Spleen (tissue), 11 donors: ENCODE data around the gene PLA2G4B. TPM values are rescaled to one million over a fixed set of nuclear protein-coding genes. Genes with fewer than 3 reads are reported as not detected.

Source experiments
- DNase-seq: peaks from one replicate; pipeline ENCODE4 v3.0.0-alpha.2; 2020
- H3K27ac ChIP-seq, 8 donors: fragments of 200-600 bp; sonication (generic) in 7 of 8; 1 replicate in 4 of 8; 2 replicates in 4 of 8; pipeline versions ENCODE4 v1.5.0 to v1.8.0; 2016 to 2021; ENCODE audit warnings: inconsistent platforms in 4 of 8, mild to moderate bottlenecking in 4 of 8, moderate library complexity in 1 of 8
- H3K27me3 ChIP-seq, 7 donors: fragments of 200-600 bp; sonication (generic) in 6 of 7; replicated peaks in 1 of 7; 1 replicate in 4 of 7; 2 replicates in 3 of 7; pipeline versions ENCODE4 v1.5.0 to v1.8.0; 2016 to 2021; ENCODE audit warnings: inconsistent platforms in 3 of 7, mild to moderate bottlenecking in 1 of 7
- H3K36me3 ChIP-seq, 6 donors: fragments of 200-600 bp; sonication (generic) in 5 of 6; 1 replicate in 4 of 6; 2 replicates in 2 of 6; pipeline versions ENCODE4 v1.5.0 to v1.8.0; 2016 to 2021; ENCODE audit warnings: inconsistent platforms in 2 of 6
- H3K4me1 ChIP-seq, 6 donors: fragments of 200-600 bp; sonication (generic) in 5 of 6; 1 replicate in 3 of 6; 2 replicates in 3 of 6; pipeline versions ENCODE4 v1.5.0 to v1.8.0; 2016 to 2021; ENCODE audit warnings: inconsistent platforms in 3 of 6
- H3K4me3 ChIP-seq, 8 donors: fragments of 200-600 bp; sonication (generic) in 7 of 8; 1 replicate in 4 of 8; 2 replicates in 4 of 8; pipeline versions ENCODE4 v1.5.0 to v1.8.0; 2016 to 2021; ENCODE audit warnings: inconsistent platforms in 4 of 8, mild to moderate bottlenecking in 4 of 8, moderate library complexity in 2 of 8
- H3K9me3 ChIP-seq, 8 donors: fragments of 200-600 bp; sonication (generic) in 7 of 8; 1 replicate in 4 of 8; 2 replicates in 4 of 8; pipeline versions ENCODE4 v1.5.0 to v1.8.0; 2016 to 2021; ENCODE audit warnings: inconsistent platforms in 4 of 8
- POLR2A ChIP-seq, 3 donors: fragments of 450-650 bp; IDR thresholded peaks; one replicate each; pipeline ENCODE4 v1.5.1; 2017; ENCODE audit warnings: antibody characterized with exemption in 3 of 3, mild to moderate bottlenecking in 1 of 3
- POLR2AphosphoS5 ChIP-seq, 3 donors: sonication (generic); formaldehyde crosslinking; IDR thresholded peaks; one replicate each; pipeline ENCODE4 v1.5.1; 2017; ENCODE audit warnings: antibody characterized with exemption in 3 of 3
- WGBS, 5 donors: extraction: QIAGEN DNeasy Blood & Tissue Kit in 3 of 5; methylation state at CpG; one replicate each; pipeline versions ENCODE4 v1.1.5 to v1.1.7; 2013 to 2018; 5-methylcytosine and 5-hydroxymethylcytosine counted together
- intact Hi-C: fragments of 100-400 bp; cut with DNase I; formaldehyde crosslinking; loops from one replicate; pipeline ENCODE4 v1.15.0; 2023; ENCODE audit warnings: low total_unique reads
- polyA plus RNA-seq, 3 donors: library from polyadenylated mRNA; stranded (reverse); fragments of 200-250 nt; gene quantifications; one replicate each; pipeline ENCODE4 v1.2.1, GENCODE V29; 2013
- total RNA-seq, 7 donors: library from RNA; depleted of rRNA in 3 of 7; stranded (reverse); fragments of >200 nt in 3 of 7; fragmentation: NEBNext Ultra II Directional in 4 of 7; extraction: Animal tissue kit (Norgen Biotek cat#: 25700) in 4 of 7; gene quantifications; one replicate each; pipeline versions ENCODE4 v1.1.0 to v1.2.1, GENCODE V29; 2016 to 2021
- TF ChIP-seq, protein P1 (sequence below), 11 experiments: fragments of 200-600 bp in 7 of 11; fragments of 450-650 bp in 4 of 11; sonication (generic) in 4 of 11; IDR thresholded peaks in 8 of 11; conservative IDR thresholded peaks in 3 of 11; 1 replicate in 7 of 11; 2 replicates in 4 of 11; pipeline versions ENCODE4 v1.4.0 to v1.8.0; 2016 to 2021; ENCODE audit warnings: antibody characterized with exemption in 11 of 11, inconsistent platforms in 4 of 11, mild to moderate bottlenecking in 1 of 11
- donor health status: healthy with polysubstance abuse.
- donor health status: DM: no; HTN: no; CAD: no; lungs with moderate emphysema.
- donor health status: DM: no; HTN: no; CAD: no.
- donor health status: Bipolar disorder and iron deficiency.
- donor health status: healthy.
- donor health status: DM: no; HTN: no; CAD: no.
- donor health status: DM: yes; HTN: yes; CAD: no.

The PLA2G4B gene
- total and polyA plus RNA-seq, 10 donors = 4.0 to 20.8 (median 11.8) TPM

DNA sequence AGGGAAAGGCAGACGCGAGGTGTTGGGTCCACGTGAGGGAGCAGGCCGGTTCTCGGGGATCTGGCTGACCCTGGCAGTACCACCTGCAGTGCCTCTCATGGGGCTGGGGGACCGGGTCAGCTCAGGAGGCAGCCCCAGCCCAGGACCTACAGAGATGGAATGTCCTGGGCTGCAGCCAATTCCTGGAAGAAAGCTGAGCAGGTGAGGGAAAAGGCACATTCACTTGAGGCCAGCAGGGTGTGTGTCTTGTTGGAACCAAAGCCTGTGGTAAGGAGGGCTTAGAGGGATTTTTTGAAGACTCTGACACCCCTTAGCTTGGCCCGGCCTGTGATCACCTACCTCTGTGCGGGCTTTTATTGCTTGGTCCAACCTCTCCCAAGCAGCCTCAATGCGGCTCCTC lies 15.8 kb downstream of the PLA2G4B start:
- WGBS, 5 donors = 88 to 96% (median 94%) methylated on average over 6 to 9 of the region's 9 CpGs
- H3K36me3 ChIP-seq = no peaks in the 10 kb centered on the region
- peaks cover 0 to 66% (median 0%) of the 10 kb centered on the region in 7 donors for H3K27me3 ChIP-seq
- peaks cover 0 to 2% (median under 1%) of the 10 kb centered on the region in 6 donors for H3K4me1 ChIP-seq
- TF ChIP-seq POLR2AphosphoS5 (IDR thresholded peaks at IDR 0.05) (no peak), POLR2A (IDR thresholded peaks at IDR 0.05) (no peak)
- TF ChIP-seq, protein P1, sequence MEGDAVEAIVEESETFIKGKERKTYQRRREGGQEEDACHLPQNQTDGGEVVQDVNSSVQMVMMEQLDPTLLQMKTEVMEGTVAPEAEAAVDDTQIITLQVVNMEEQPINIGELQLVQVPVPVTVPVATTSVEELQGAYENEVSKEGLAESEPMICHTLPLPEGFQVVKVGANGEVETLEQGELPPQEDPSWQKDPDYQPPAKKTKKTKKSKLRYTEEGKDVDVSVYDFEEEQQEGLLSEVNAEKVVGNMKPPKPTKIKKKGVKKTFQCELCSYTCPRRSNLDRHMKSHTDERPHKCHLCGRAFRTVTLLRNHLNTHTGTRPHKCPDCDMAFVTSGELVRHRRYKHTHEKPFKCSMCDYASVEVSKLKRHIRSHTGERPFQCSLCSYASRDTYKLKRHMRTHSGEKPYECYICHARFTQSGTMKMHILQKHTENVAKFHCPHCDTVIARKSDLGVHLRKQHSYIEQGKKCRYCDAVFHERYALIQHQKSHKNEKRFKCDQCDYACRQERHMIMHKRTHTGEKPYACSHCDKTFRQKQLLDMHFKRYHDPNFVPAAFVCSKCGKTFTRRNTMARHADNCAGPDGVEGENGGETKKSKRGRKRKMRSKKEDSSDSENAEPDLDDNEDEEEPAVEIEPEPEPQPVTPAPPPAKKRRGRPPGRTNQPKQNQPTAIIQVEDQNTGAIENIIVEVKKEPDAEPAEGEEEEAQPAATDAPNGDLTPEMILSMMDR (IDR thresholded peaks at IDR 0.05 in 8 of 11, conservative IDR thresholded peaks at IDR 0.05 in 3 of 11) = no peak
- intact Hi-C loops = no loop called here
- no peak for DNase-seq
- no peaks in the 10 kb centered on the region for H3K9me3 ChIP-seq
- no peak overlapping the region for H3K4me3 ChIP-seq
- H3K27ac ChIP-seq = no peak overlapping the region

DNA sequence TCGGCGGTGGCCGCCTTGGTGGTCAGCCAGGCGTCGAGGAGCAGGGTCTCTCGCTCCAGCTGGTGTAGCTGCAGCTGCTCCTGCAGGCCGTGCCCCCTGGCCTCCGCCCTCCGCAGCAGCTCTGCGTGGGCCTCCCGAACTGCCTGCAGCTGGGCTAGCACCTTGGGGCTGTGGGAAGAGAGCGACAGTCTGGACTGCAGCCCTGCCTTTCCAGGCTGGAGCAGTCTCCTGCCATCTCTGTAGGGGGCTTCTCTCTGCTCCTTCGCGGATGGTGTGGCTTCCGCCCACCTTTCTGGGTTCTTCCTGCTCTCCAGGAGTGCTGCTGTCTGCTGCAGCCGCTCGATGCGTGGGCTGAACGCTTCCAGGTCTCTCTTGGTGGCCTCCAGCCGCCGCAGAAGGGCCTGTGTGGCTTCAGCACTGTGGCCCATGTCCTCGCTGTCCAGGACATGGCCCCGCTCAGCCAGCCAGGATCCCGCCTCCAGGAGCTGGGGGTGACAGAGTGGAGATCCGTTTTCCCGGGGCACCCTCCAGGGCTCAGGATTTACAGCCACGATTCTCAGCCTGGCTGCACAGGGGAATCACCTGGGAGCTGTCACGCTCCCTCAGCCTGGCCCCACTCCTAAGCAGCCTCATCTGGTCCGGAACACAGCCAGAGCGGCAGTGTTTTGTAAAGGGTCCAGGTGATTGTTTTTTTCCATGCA lies 16.8 kb downstream of the PLA2G4B start:
- intact Hi-C loops = no loop called here
- no peaks in the 10 kb centered on the region for H3K36me3 ChIP-seq
- WGBS, 5 donors = 86 to 91% (median 88%) methylated on average over 22 to 30 of the region's 30 CpGs
- H3K27me3 ChIP-seq = peaks cover 0 to 68% (median 0%) of the 10 kb centered on the region in 7 donors
- peaks cover 0 to 11% (median 9%) of the 10 kb centered on the region in 6 donors for H3K4me1 ChIP-seq
- no peak for DNase-seq
- no peak overlapping the region for H3K4me3 ChIP-seq
- TF ChIP-seq POLR2AphosphoS5 (IDR thresholded peaks at IDR 0.05) = no peak
- TF ChIP-seq, protein P1 (IDR thresholded peaks at IDR 0.05 in 8 of 11, conservative IDR thresholded peaks at IDR 0.05 in 3 of 11) = no peak
- no peak for TF ChIP-seq POLR2A (IDR thresholded peaks at IDR 0.05)
- no peaks in the 10 kb centered on the region for H3K9me3 ChIP-seq
- H3K27ac ChIP-seq = no peak overlapping the region

DNA sequence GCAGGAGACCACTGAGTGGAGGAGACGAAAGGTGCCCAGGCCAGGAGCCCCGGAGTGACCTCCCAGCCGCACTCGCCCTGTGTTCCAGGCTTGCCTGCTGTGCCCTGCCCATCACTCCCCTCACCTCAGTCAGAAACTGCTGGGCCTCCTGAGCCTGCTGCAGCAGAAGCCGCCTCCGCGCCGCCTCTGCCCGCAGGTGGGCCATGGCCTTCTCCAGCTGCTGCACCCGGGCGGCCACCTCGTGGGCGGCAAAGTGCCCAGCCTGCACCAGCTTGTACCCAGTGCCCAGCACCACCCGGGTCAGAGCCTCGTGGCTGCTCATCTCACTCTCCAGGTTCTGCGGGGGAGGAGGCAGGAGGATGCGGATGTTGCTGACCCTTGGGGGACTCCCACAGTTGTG lies 17.6 kb downstream of the PLA2G4B start:
- DNase-seq = no peak
- no peak for TF ChIP-seq POLR2A (IDR thresholded peaks at IDR 0.05)
- no peak for TF ChIP-seq POLR2AphosphoS5 (IDR thresholded peaks at IDR 0.05)
- TF ChIP-seq, protein P1 (IDR thresholded peaks at IDR 0.05 in 8 of 11, conservative IDR thresholded peaks at IDR 0.05 in 3 of 11) = no peak
- 82 to 96% (median 92%) methylated on average over 13 to 17 of the region's 17 CpGs for WGBS, 5 donors

DNA sequence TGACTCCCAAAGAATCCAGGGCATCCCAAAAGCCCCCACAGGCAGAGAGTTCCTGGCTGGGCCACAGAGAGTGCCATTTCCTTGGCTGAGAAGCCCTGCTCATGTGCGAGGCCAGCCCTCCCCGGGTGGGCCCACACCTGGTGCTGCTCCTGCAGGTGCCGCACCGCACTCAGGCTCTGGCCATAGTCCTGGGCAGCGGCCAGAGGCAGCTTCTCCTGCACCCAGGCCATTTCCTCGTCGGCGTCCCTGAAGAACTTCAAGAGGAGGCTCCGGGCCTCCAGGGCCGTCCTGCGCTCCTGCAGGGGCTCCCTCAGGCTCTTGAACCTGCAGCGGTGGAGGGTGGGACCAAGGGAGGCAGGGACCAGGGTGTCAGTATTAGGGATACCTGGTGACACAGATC lies 18.1 kb downstream of the PLA2G4B start:
- peaks cover 0 to 16% (median 12%) of the 10 kb centered on the region in 6 donors for H3K4me1 ChIP-seq
- intact Hi-C loops = no loop called here
- DNase-seq = no peak

More for the DNA sequence above, 17.6 kb downstream of the PLA2G4B start:
- no peaks in the 10 kb centered on the region for H3K9me3 ChIP-seq
- H3K36me3 ChIP-seq = no peaks in the 10 kb centered on the region
- no peak overlapping the region for H3K4me3 ChIP-seq
- H3K27me3 ChIP-seq = peaks cover 0 to 67% (median 0%) of the 10 kb centered on the region in 7 donors
- peaks cover 0 to 16% (median 12%) of the 10 kb centered on the region in 6 donors for H3K4me1 ChIP-seq
- H3K27ac ChIP-seq = no peak overlapping the region
- intact Hi-C loops = no loop called here

More for the DNA sequence above, 18.1 kb downstream of the PLA2G4B start:
- no peaks in the 10 kb centered on the region for H3K36me3 ChIP-seq
- H3K9me3 ChIP-seq = no peaks in the 10 kb centered on the region
- H3K27ac ChIP-seq = no peak overlapping the region
- H3K27me3 ChIP-seq = peaks cover 0 to 63% (median 0%) of the 10 kb centered on the region in 7 donors
- no peak overlapping the region for H3K4me3 ChIP-seq
- TF ChIP-seq, protein P1 (IDR thresholded peaks at IDR 0.05 in 8 of 11, conservative IDR thresholded peaks at IDR 0.05 in 3 of 11) = no peak
- no peak for TF ChIP-seq POLR2A (IDR thresholded peaks at IDR 0.05)
- TF ChIP-seq POLR2AphosphoS5 (IDR thresholded peaks at IDR 0.05) = no peak
- WGBS, 5 donors = 93 to 100% (median 95%) methylated on average over 6 to 12 of the region's 12 CpGs; no CpG with 5 or more reads in 1 of the 5 donors
